ENCODE measurements around the gene MARF1.
"Not testable (repeated sequence)": the region's sequence is repeated elsewhere in the genome, so short reads cannot be mapped to it uniquely, and the experiment has no call there.

The MARF1 gene

GRCh38 chr16:15621889-15622288 is 21.1 kb downstream of the MARF1 start:
- in situ Hi-C loops (cut with MboI; ENCODE audit: low sequenced_read_pairs): no loop called here

- in situ Hi-C loops (cut with MboI; ENCODE audit: low sequenced_read_pairs): no loop called here
Observed at GRCh38 chr16:15621456-15621855, 21.5 kb downstream of the MARF1 start.

GRCh38 chr16:15620611-15621195 is 22.3 kb downstream of the MARF1 start:
- in situ Hi-C loops (cut with MboI; ENCODE audit: low sequenced_read_pairs): no loop called here

- in situ Hi-C loops (cut with MboI; ENCODE audit: low sequenced_read_pairs): no loop called here
Observed at GRCh38 chr16:15618392-15618791, 24.6 kb downstream of the MARF1 start.

GRCh38 chr16:15617901-15618300 is 25.1 kb downstream of the MARF1 start:
- in situ Hi-C loops (cut with MboI; ENCODE audit: low sequenced_read_pairs): no loop called here

GRCh38 chr16:15616475-15617165 is 26.3 kb downstream of the MARF1 start:
- in situ Hi-C loops (cut with MboI; ENCODE audit: low sequenced_read_pairs): no loop called here

- in situ Hi-C loops (cut with MboI; ENCODE audit: low sequenced_read_pairs): no loop called here
Observed at GRCh38 chr16:15616012-15616411, 26.9 kb downstream of the MARF1 start.

GRCh38 chr16:15613676-15614075 is 29.3 kb downstream of the MARF1 start:
- in situ Hi-C loops (cut with MboI; ENCODE audit: low sequenced_read_pairs): no loop called here

GRCh38 chr16:15611610-15612009 is 31.3 kb downstream of the MARF1 start:
- in situ Hi-C loops (cut with MboI; ENCODE audit: low sequenced_read_pairs): no loop called here

- in situ Hi-C loops (cut with MboI; ENCODE audit: low sequenced_read_pairs): no loop called here
Observed at GRCh38 chr16:15610369-15610871, 32.5 kb downstream of the MARF1 start.

GRCh38 chr16:15609286-15609649 is 33.7 kb downstream of the MARF1 start:
- in situ Hi-C loops (cut with MboI; ENCODE audit: low sequenced_read_pairs): no loop called here

- in situ Hi-C loops (cut with MboI; ENCODE audit: low sequenced_read_pairs): no loop called here
Observed at GRCh38 chr16:15608398-15609285, 34.3 kb downstream of the MARF1 start.

- in situ Hi-C loops (cut with MboI; ENCODE audit: low sequenced_read_pairs): no loop called here
Observed at GRCh38 chr16:15607700-15608396, 35.1 kb downstream of the MARF1 start.

GRCh38 chr16:15607221-15607699 is 35.7 kb downstream of the MARF1 start:
- in situ Hi-C loops (cut with MboI; ENCODE audit: low sequenced_read_pairs): not testable (repeated sequence)

GRCh38 chr16:15606518-15607220 is 36.3 kb downstream of the MARF1 start:
- in situ Hi-C loops (cut with MboI; ENCODE audit: low sequenced_read_pairs): no loop called here

- in situ Hi-C loops (cut with MboI; ENCODE audit: low sequenced_read_pairs): no loop called here
Observed at GRCh38 chr16:15605839-15606517, 37.0 kb downstream of the MARF1 start.

- in situ Hi-C loops (cut with MboI; ENCODE audit: low sequenced_read_pairs): no loop called here
Observed at GRCh38 chr16:15604460-15605440, 38.2 kb downstream of the MARF1 start.

GRCh38 chr16:15602285-15603044 is 40.5 kb downstream of the MARF1 start:
- in situ Hi-C loops (cut with MboI; ENCODE audit: low sequenced_read_pairs): no loop called here

Data from HL-60/S4 treated with retinoic acid at 250 ng/mL for 4 days and 3 days (cell line).